GM12878 (cell line): ENCODE results near the gene NLE1. TPM values are rescaled to one million over a fixed set of nuclear protein-coding genes. Genes with fewer than 3 reads are reported as not detected.

Experiments
- BRCA1 ChIP-seq: IDR thresholded peaks from 2 replicates; pipeline ENCODE4 v1.6.1; 2011; ENCODE audit warnings: low read depth, low read length, improper control_type of control experiment
- CEBPB ChIP-seq, 2 experiments: fragments of 150-350 bp in 1 of 2; IDR thresholded peaks; 2 replicates each; pipeline ENCODE4 v1.6.1; 2012 to 2014; ENCODE audit warnings: low read depth in 2 of 2, low read length in 2 of 2, borderline replicate concordance in 1 of 2, inconsistent platforms in 1 of 2
- EP300 ChIP-seq, 2 experiments: fragments of 150-350 bp in 1 of 2; IDR thresholded peaks; 2 replicates each; pipeline ENCODE4 v1.6.1; 2011 to 2012; ENCODE audit warnings: low read depth in 2 of 2, low read length in 2 of 2, borderline replicate concordance in 1 of 2, improper control_type of control experiment in 1 of 2, inconsistent platforms in 1 of 2; ENCODE audit not compliant: control insufficient read depth in 1 of 2
- EZH2 ChIP-seq: IDR thresholded peaks from 2 replicates; pipeline ENCODE4 v1.6.1; 2012; ENCODE audit warnings: low read depth, mild to moderate bottlenecking, control low read depth, inconsistent platforms, low read length, borderline replicate concordance; ENCODE audit not compliant: control insufficient read depth
- MEF2A ChIP-seq: IDR thresholded peaks from 2 replicates; pipeline ENCODE4 v1.6.1; 2011; ENCODE audit warnings: low read depth, mild to moderate bottlenecking, low read length, moderate library complexity; ENCODE audit not compliant: insufficient read depth
- NBN ChIP-seq: fragments of 450-650 bp; IDR thresholded peaks from 2 replicates; pipeline ENCODE4 v1.6.1; 2016
- RAD51 ChIP-seq: fragments of 450-650 bp; IDR thresholded peaks from 2 replicates; pipeline ENCODE4 v1.6.1; 2016; ENCODE audit warnings: moderate library complexity, mild to moderate bottlenecking, inconsistent platforms
- SMAD1 ChIP-seq: fragments of 450-650 bp; IDR thresholded peaks from 2 replicates; pipeline ENCODE4 v1.6.1; 2018; ENCODE audit warnings: mild to moderate bottlenecking, low read depth; ENCODE audit not compliant: partially characterized antibody
- SREBF1 ChIP-seq: IDR thresholded peaks from 2 replicates; pipeline ENCODE4 v1.6.1; 2012; ENCODE audit warnings: mild to moderate bottlenecking, low read length
- ZNF207 ChIP-seq: fragments of 450-650 bp; IDR thresholded peaks from 2 replicates; pipeline ENCODE4 v1.6.1; 2014; ENCODE audit warnings: antibody characterized with exemption, mild to moderate bottlenecking, borderline replicate concordance
- ZNF592 ChIP-seq: fragments of 450-650 bp; IDR thresholded peaks from 2 replicates; pipeline ENCODE4 v1.6.1; 2017; ENCODE audit warnings: mild to moderate bottlenecking, moderate library complexity
- polyA plus RNA-seq, 11 experiments: library from polyadenylated mRNA; depleted of rRNA in 4 of 11; unstranded in 6 of 11; stranded (reverse) in 5 of 11; fragments of >200 nt; fragmentation: Nextera tagmentation in 4 of 11; fragmentation: Illumina TruSeq in 1 of 11; extraction: Ambion mirVana in 4 of 11; extraction: Trizol in 1 of 11; gene quantifications; 1 replicate in 1 of 11; 2 replicates in 10 of 11; pipeline versions ENCODE4 v1.2.1 to v1.2.3, GENCODE V29; 2011 to 2016; ENCODE audit warnings: inconsistent platforms in 2 of 11, missing spikeins in 2 of 11, low read depth in 1 of 11
- total RNA-seq, 4 experiments: library from RNA; depleted of rRNA in 3 of 4; stranded (reverse); fragments of >200 nt in 3 of 4; fragmentation: Illumina TruSeq in 1 of 4; extraction: Trizol in 1 of 4; gene quantifications; 2 replicates each; pipeline versions ENCODE4 v1.2.1 to v1.2.3, GENCODE V29; 2013 to 2021
- TF ChIP-seq, protein P1 (sequence below): fragments of 450-650 bp; IDR thresholded peaks from 2 replicates; pipeline ENCODE4 v1.6.1; 2014; ENCODE audit warnings: mild to moderate bottlenecking
- TF ChIP-seq, protein P2 (sequence below): fragments of 450-650 bp; IDR thresholded peaks from 2 replicates; pipeline ENCODE4 v1.6.1; 2016; ENCODE audit warnings: mild to moderate bottlenecking, moderate library complexity, borderline replicate concordance
- TF ChIP-seq, protein P3 (sequence below): fragments of 450-650 bp; formaldehyde crosslinking; IDR thresholded peaks from 2 replicates; pipeline ENCODE4 v1.5.0; 2022; ENCODE audit warnings: mild to moderate bottlenecking, missing genetic modification characterization

Gene NLE1
- total and polyA plus RNA-seq, 10 of the 15 experiments (the other 5 are each of a cell fraction or from before 2014, with no cell fraction given), result 2.4 to 33.5 (median 17.6) TPM

- TF ChIP-seq EZH2 (no peak), CEBPB (IDR thresholded peaks at IDR 0.05; ENCODE audit: borderline replicate concordance in 1 of 2, low read depth in 2 of 2, low read length in 2 of 2) (no peak), NBN (peak; percentile 77), ZNF207 (peak; percentile 83), RAD51 (no peak), EP300 (IDR thresholded peaks at IDR 0.05; ENCODE audit: borderline replicate concordance in 1 of 2, control insufficient read depth in 1 of 2, low read depth in 2 of 2, low read length in 2 of 2) (0 out of 4 replicates have a peak, but pooled peaks of 1 of the 2 experiments have one; percentile 4), ZNF592 (no peak), SMAD1 (no peak), MEF2A (no peak), BRCA1 (no peak), SREBF1 (no peak)
- TF ChIP-seq, protein P1, sequence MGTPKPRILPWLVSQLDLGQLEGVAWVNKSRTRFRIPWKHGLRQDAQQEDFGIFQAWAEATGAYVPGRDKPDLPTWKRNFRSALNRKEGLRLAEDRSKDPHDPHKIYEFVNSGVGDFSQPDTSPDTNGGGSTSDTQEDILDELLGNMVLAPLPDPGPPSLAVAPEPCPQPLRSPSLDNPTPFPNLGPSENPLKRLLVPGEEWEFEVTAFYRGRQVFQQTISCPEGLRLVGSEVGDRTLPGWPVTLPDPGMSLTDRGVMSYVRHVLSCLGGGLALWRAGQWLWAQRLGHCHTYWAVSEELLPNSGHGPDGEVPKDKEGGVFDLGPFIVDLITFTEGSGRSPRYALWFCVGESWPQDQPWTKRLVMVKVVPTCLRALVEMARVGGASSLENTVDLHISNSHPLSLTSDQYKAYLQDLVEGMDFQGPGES, result no peak
- TF ChIP-seq, protein P2, sequence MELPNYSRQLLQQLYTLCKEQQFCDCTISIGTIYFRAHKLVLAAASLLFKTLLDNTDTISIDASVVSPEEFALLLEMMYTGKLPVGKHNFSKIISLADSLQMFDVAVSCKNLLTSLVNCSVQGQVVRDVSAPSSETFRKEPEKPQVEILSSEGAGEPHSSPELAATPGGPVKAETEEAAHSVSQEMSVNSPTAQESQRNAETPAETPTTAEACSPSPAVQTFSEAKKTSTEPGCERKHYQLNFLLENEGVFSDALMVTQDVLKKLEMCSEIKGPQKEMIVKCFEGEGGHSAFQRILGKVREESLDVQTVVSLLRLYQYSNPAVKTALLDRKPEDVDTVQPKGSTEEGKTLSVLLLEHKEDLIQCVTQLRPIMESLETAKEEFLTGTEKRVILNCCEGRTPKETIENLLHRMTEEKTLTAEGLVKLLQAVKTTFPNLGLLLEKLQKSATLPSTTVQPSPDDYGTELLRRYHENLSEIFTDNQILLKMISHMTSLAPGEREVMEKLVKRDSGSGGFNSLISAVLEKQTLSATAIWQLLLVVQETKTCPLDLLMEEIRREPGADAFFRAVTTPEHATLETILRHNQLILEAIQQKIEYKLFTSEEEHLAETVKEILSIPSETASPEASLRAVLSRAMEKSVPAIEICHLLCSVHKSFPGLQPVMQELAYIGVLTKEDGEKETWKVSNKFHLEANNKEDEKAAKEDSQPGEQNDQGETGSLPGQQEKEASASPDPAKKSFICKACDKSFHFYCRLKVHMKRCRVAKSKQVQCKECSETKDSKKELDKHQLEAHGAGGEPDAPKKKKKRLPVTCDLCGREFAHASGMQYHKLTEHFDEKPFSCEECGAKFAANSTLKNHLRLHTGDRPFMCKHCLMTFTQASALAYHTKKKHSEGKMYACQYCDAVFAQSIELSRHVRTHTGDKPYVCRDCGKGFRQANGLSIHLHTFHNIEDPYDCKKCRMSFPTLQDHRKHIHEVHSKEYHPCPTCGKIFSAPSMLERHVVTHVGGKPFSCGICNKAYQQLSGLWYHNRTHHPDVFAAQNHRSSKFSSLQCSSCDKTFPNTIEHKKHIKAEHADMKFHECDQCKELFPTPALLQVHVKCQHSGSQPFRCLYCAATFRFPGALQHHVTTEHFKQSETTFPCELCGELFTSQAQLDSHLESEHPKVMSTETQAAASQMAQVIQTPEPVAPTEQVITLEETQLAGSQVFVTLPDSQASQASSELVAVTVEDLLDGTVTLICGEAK, result no peak
- TF ChIP-seq, protein P3, sequence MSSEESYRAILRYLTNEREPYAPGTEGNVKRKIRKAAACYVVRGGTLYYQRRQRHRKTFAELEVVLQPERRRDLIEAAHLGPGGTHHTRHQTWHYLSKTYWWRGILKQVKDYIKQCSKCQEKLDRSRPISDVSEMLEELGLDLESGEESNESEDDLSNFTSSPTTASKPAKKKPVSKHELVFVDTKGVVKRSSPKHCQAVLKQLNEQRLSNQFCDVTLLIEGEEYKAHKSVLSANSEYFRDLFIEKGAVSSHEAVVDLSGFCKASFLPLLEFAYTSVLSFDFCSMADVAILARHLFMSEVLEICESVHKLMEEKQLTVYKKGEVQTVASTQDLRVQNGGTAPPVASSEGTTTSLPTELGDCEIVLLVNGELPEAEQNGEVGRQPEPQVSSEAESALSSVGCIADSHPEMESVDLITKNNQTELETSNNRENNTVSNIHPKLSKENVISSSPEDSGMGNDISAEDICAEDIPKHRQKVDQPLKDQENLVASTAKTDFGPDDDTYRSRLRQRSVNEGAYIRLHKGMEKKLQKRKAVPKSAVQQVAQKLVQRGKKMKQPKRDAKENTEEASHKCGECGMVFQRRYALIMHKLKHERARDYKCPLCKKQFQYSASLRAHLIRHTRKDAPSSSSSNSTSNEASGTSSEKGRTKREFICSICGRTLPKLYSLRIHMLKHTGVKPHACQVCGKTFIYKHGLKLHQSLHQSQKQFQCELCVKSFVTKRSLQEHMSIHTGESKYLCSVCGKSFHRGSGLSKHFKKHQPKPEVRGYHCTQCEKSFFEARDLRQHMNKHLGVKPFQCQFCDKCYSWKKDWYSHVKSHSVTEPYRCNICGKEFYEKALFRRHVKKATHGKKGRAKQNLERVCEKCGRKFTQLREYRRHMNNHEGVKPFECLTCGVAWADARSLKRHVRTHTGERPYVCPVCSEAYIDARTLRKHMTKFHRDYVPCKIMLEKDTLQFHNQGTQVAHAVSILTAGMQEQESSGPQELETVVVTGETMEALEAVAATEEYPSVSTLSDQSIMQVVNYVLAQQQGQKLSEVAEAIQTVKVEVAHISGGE (CRISPR knock-in tag), result no peak
Measured at GRCh38 chr17:35089586-35090296, 52.4 kb downstream of the NLE1 start (continued).
